NCI-H446 (cell line): ENCODE measurements around the gene ABCC8.

Source experiments
- DNase-seq, 2 experiments: peaks; one replicate each; lab custom pipeline; 2025; lab: John Stamatoyannopoulos, UW

The ABCC8 gene

DNA sequence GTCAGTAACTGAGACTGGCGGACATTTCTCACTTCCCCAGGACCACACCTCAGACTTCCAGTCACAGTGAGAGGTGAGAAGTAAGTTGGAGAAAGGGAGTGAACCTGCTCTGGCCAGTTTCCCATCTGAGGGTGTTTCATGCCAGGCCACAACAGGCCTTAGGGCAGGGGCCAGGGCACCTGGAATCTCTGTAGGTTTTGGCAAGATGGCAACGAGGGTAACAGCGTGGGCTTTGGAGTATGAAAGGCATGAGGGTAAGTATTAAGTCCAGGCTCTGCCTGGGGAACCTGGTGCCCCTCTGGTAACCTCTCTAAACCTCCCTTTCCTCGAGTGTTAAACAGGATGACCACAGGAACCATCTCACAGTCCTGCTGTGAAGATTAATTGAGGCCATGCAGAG is 28.5 kb upstream of the ABCC8 start:
- no peak for DNase-seq

DNA sequence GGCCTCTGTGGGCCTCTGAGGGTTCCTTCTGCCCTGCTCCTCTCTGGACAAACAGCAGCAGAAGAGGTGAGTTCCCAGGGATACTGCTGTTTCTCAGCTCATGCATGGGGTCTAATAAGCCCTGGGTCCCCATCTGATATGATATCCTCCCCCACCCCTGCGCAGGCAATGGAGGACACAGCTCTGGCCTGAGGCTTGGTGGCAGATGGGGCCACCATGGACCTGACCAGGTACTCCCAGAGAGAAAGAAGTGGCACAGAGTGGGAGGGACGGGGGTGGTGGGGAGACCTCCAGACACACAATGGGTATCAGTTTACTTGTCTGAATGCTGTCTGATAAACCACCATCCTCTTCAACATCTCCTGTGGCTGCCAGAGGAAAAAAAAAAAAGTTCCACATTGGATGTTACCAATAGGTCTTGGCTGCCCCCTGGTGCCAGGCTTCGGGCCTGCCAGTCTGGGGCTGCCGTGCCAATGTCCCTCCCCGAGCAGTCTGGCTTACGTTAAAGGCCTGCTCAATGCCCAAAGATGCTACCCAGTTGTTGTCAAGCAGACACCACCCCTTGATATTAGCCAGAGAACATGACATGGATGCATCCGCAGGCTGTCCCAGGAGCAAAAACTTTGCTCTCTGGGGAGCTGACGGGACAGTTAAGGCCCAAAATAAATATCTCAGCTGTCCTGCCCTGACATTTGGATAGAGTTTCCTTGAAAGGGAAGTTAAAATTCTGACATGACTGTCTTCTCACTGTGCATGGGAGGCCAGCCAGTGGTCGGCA is 27.9 kb upstream of the ABCC8 start:
- peak; percentile 45 to 81 for DNase-seq

DNA sequence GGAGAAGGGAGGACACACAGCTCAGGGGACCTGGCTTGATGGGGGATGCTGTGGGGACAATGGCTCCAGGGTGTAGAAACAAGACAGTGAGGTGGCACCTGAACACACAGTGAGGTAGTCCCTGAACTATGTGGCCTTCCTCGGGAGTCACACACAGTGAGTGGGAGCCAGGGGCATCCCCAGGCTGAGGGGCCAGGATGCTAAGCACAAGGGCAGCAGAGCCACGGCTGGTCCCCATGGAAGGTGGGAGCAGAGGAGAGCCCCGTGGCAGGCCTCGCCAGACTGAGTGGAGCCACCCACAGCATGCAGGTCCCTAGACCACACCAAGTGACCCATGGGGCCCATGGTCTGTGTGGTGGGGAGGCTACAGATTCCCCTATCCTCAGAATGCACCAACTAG is 26.0 kb upstream of the ABCC8 start:
- DNase-seq: no peak

DNA sequence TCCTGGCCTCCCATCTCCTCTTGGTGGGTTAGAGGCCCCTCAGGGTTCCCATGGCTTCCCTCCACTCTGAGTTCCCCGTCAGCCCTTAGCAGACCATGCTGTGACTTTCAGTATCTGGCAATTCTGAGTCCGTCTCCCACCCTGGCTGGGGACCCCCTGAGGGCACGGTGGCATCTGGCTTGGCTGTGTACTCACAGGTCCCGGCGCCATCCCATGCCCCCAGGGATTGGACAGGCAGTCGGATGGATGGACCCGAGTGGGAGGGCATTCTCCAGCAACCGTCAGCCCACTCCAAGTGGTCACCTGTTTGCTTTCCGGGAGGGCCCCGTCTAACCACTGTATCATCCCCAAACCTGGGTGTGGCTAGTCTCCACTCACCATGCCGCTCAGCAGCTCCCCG is 24.0 kb upstream of the ABCC8 start:
- DNase-seq: no peak

DNA sequence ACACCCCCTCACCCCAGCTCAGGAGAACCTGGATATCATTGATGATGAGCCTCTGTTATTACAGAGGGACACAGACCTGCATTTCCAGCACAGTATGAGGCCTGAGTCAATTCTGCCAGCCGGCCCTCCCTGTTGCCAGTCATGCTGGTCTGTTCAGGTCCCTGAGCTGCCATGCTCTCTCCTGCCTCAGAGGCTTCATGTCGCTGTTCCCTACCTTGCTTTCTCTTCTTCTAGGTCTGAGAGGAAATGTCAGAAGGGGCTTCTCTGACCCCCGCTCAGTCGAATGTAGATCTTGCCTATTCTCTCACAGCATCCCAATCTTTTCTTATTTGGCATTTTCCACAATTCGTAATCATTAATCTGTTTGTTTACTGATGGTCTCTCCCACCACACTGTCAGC is 21.8 kb upstream of the ABCC8 start:
- DNase-seq: peak in 1 of 2 experiments; percentile 14

DNA sequence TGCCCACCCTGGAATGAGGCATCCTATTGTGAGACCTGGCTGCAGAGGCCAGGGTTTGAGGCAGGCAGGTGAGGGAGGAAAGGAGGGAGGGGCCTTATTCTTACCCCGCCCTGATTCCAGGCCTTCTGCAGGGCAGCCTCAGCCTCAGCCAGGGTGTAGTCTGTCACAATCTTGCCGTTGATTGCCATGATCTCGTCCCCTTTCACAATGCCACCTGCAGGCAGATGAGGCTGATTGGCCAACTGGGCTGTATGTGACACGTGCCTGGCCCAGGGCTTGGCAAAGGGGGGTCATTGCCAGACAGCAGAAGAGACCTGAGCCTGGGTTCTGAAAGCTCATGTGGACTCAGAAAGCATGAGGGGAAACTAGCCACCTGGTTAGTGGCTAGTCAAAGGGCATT is 21.4 kb upstream of the ABCC8 start:
- DNase-seq: no peak

DNA sequence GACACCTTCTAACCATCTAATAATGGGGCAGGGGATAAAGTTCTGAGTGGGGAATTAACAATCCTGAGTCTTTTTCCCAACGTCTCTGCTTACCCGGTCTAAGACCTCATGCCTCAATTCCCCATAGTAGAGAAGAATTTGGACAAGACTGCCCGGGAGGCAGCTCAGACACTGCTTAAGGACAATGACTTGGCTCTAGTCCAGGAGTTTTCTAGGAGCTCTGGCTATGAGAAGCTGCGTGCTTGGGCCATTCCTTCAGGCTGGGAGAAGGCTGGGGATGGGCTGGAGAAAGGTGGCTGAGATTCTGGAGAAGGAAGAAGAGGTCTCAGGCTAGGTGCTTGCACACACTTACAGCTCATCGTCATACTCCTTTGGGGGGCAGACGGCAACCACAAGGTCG is 19.8 kb upstream of the ABCC8 start:
- DNase-seq: no peak

DNA sequence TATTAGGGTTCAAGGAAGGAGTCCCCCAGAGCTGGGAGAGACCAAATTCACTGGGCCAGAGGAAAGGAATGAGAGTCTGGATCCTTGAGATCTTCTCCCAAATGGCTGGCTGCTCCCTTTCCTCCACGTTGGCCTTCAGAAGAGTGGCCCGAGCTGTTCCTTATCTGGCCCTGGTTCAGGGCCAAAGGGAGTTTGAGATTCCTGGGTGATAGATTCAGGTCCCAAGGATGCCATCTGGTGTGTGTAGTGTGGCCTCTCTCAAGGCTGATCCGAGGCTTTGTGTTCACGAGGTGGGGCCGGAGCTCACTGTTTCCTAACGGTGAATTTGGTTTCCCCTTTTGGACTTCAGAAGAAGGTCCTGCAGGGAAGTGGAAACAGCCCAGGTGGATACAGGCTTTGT is 17.4 kb upstream of the ABCC8 start:
- no peak for DNase-seq

DNA sequence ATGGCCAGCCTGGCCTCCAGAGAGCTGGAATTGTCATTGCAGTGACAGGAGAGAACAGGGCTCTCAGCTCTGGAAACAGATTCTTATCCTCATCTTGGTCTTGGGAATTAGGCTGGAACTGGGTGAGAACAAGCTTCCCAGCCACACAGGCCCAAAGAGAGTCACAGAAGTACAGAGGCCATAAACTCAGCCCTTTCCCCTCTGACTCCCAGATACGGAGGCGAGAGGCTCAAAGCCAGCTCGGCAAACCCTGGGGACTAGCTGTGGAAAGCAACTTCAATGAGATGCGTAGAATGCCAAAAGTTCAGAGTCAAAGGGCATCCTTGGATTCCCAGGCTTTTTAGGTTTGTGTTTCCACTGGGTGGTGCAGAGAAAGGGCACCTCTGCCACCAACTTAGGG is 14.3 kb upstream of the ABCC8 start:
- DNase-seq: no peak

DNA sequence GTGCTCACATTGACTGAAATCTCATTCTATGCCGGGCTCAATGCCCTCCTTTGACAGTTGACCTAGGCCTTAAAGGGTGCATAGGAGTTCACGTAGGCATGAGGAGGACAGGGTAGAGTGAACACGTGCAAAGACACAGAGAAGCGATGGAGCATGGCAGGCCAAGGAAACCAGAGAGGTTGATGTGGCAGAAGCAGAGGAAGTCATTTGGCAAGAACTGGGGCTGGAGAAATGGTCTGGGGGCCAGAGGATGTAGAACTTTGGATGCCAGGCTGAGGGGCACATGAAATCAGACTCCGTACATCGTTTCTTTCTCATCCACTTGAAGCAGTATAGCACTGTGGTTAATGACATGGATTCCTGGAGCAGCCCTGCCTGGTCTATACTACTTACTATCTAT is 13.6 kb upstream of the ABCC8 start:
- DNase-seq: no peak

DNA sequence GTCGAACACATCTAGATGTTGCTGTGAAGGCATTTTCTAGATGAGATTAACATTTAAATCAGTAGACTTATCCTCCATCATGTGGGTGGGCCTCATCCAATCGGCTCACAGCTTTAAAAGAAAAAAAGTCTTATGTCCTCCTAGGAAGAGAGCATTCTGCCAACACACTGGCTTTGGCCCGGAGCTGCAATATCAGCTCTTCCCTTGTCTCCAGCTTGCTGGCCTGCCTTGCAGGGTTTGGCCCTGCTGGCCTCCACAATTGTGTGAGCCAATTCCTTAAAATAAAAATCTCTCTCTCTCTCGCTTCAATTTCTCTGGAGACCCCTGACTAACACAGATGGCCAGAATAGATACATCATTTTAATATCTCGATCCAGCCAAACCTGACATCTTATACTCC is 13.1 kb upstream of the ABCC8 start:
- peak; percentile 20 to 72 for DNase-seq

DNA sequence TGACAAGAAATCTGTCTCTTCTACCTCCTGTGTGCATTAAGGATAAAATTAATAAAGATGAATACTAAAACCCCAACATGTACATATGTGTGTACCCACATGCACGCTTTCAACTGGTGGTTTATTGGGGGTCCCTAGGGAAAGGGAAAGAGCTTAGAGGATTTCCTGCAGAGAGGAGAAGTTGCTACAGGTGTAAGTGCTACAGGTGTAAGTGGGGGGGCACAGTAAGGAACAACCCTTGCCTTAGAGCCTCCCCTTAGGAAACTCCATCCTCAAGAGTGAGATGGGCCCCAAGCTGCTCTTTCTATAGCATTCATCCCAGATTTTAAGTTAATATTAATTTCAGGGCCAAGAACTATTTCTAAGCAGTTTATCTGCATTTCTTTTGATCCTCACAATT is 11.9 kb upstream of the ABCC8 start:
- no peak for DNase-seq

DNA sequence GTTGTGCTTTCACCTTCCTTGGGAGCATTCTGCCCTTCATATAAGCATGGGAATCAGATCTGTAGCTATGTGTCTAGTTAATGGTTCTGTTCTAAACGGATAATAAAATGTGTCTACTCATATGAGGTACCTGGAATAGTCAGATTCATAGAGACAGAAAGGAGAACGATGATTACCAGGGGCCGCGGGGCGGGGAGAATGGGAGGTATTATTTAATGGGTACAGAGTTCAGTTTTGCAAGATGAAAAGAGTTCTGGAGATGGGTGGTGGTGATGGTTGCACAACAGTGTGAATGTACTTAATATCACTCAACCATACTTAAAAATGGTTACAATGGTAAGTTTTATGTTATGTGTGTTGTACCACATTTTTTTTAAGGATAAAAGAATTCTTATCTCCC is 10.0 kb upstream of the ABCC8 start:
- DNase-seq: no peak

DNA sequence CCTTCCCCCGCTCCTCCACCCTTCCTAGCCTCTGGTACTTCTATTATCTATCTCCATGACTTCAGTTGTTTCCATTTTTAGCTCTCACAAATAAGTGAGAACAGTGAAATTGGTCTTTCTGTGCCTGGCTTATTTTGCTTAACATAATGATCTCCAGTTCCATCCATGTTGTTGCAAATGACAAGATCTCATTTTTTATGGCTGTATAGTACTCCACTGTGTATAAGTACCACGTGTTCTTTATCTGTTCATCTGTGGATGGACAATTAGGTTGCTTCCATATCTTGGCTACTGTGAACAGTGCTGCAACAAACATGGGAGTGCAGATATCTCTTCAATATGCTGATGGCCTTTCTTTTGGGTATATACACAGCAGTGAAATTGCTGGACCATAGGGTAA is 6.9 kb upstream of the ABCC8 start:
- no peak for DNase-seq

DNA sequence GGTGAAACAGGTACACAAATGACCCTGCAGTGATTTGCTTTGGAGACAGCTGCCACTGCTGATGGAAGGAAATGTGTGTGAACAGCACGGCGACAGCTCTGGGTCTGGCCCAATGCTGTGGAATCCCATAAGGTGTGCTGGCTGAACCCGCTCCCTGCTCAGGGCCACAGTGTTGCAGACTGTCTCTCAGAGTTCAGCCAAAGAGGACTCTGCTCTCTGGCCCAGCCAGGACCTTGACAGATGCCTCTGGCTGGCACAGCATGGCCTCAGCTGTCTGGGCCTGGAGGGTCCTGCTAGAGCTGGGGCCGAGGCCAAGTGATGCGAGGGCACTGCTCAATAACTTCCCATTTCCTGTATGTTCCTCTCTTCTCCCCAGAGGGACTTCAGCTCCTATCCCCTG is 5.3 kb upstream of the ABCC8 start:
- DNase-seq: no peak

DNA sequence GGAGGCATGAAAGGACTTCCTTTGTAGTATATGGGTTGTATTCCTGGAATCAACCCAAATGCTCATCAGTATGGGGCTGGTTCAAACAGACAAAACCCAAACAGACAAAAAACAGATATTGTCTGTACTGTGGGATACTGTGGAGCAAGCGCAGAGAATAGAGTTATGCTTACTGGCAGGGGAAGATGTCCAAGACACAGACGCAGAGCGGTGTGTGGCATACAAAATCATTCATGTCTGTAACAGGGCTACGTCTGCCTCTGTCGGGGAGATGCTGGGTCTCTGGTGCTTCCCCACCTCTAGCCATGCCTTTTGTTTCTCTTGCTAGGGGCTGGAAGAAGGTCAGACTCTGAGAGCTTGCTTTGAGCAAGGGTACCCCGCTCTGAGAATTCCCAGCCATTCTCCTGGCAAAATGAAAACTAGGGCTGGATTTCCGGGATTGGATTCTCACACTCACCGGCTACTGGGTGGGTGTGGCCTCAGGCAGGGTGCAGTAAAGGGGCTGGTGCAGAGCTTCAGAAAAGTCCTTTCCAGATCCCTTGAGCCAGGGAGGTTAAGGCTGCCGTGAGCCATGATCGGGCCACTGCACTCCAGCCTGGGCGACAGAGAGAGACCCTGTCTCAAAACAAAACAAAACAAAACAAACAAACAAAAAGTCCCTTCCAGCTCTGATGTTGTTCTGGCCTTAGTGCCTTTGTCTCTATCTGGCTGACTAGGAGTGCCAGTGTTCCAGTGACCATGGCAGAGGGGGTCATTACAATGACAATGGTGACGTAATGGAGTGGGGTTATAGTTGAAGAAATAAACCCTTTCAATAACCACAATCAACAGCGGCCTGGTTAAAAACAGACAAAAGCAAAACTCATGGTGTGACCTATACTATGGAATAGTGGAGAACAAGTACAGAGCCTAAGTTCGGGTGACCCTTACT is 2.9 kb upstream of the ABCC8 start:
- DNase-seq: peak; percentile 19 to 48

DNA sequence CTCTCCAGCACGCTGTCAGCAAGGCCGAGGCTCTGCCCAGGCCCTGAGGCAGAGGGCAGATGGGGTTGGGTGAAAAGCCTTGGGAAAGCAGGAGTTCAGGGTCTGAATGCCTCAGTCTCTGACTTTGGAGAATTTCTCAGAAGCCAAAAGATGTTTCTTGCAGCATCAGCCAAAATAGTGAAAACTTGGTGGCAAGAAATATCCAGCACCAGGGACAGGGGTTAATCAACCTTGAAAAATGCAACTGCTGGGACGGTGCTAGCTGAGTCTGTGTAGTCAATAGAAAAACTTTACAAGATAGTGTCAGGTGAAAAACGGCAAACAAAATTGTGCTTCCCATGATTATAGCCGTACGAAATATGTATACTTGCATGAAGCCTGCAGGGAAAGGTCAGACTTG is 1.4 kb upstream of the ABCC8 start:
- DNase-seq: no peak

DNA sequence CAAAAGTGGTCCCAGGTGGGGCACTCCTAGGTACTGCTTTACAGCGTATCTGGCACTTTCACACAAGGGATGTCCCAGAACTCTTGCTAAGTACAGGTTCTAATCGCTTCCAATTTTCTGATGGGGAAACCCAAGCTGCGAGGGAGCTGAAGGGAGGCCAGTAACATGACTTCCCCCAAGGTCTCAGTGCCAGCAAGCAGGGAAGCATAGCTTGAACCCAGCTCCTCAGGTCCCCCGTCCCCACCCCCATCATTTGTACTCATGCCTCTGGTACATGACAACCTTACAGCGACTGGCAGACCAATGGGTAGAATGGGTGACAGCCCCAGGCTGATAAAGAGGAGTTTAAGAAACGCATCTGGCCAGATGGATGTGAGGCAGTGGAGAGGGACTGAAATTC is 716 bp upstream of the ABCC8 start:
- DNase-seq: no peak

DNA sequence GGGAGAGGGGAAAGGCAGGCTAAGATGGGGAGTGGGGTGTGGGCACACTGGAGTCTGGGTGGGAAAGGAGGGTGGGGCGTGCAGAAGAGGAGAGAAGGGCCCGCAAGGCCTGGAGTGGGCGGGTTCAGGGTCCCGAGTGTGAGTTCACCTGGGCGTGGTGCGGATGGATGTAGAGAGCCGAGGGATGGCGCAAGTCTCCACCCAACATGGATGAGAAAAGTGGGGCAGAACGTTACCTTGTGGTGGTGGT is 364 bp upstream of the ABCC8 start:
- no peak for DNase-seq

DNA sequence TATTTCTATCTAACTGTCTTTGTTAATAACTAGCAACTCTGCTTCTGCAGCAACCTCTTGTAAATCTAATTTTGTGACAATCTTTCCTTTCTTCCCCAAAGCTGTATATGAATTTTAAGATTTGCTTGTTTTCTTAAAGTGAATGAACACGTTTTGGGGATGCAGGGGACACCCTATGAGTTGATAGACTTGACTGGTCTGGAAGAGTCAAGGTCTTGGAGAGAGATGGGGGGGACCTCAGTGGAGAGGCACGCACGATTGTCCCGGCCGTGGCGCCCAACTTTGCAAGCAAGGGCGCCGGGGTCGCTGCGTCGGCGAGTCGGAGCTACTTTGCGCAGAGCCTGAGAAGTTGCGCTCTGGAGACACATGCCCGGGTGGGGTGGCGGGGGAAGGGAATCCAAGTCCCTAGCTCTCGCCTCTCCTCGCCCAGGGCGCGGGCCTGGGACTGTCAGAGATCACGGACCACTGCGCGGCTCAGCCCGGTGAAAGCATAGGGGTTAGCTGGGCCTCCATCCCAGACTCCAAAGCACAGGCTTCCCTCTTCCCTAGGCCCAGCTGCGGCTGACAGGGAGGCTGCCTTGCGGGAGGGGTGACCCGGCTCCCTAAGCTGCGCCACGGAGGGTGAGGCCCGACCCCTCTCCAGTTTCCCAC is 854 bp downstream of the ABCC8 start:
- DNase-seq: no peak

DNA sequence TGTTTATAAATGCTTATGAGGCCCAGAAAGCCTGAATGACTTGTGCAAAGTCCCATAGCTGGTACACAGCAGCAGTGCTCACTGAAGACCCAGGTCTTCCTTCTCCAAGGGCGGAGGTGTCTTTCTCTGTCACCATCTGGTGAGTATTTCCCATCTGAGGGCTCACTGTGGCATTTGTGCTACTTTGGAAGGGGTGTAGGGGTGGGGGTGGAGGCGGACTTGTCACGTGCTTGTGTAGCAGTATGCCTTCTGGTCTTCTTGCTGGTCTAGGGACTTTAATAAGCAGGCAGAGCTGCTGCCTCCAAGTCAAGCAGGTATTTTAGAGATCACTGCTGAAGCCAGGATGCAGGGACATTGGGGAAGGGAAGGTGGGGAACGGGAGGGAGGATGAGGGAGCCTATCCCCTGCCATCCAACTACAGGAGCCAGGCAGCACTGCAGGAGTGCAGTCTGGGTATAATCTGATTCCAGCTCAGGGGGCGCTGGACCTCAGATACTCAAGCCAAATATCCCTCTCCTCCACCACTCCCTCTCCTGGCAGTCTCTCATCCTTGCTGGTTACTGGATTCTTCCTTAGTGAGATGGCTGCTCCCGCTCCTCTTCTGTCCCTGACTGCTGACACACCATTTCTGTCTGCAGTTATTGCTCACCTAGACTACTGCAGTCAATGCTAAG is 3.4 kb downstream of the ABCC8 start:
- no peak for DNase-seq

DNA sequence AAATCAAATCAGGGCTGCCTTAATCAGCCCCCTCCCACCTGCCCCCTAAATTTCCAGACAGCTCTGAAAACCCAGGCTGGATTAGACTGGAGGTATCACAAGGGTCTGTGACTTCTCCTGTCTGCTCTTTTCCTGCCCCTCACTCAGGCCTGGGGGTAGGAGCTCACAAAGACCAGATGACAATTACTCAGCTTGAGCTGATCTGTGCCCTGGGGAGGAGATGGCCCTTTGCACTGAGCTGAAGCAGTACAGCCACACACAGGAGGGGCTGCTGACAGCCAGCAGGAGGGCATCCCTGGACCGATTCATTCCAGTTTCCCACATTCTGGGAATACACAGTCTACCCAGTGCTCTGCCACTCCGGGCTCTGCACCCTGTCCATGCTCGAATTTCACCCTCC is 4.2 kb downstream of the ABCC8 start:
- no peak for DNase-seq

DNA sequence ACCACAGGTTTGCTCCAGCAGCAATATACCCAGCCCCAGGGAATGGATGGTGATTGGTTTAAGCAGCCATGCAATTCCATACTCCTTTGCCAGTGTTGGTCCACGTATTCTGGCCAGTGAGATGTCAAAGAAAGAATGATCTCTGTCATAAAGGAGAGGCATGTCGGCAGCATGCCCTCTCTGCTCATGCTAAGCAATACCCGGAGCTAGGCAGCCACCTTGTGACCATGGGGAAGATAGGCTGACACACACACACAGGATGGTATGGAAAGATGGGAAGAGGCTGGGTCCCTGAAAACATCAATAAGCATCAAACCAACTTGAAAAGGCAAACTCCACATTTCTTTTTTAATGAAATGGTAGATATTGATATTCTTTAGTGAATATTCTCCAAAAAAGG is 5.1 kb downstream of the ABCC8 start:
- DNase-seq: no peak
